Stimulated activated naive CD8-positive, alpha-beta T cell treated with anti-CD3 and anti-CD28 coated beads, Interleukin-15, Interleukin-2, amounts not matched to agents 100 ng/mL and 50 ng/mL, for 24 hours (primary cell): ENCODE results near the gene DAO.
A peak's percentile ranks its signal among the peaks of the same experiment; 100 is the strongest.

ENCODE experiments used
- H3K27ac Mint-ChIP-seq: one replicate; pipeline ENCODE4 v1.8.0; 2021; ENCODE audit warnings: mild to moderate bottlenecking, mixed read lengths
- H3K27me3 Mint-ChIP-seq: one replicate; pipeline ENCODE4 v1.8.0; 2021; ENCODE audit warnings: mixed read lengths
- H3K36me3 Mint-ChIP-seq: one replicate; pipeline ENCODE4 v1.8.0; 2021; ENCODE audit warnings: low read depth, mixed read lengths
- H3K4me1 Mint-ChIP-seq: one replicate; pipeline ENCODE4 v1.8.0; 2021; ENCODE audit warnings: low read depth, mixed read lengths
- H3K4me3 Mint-ChIP-seq: one replicate; pipeline ENCODE4 v1.8.0; 2021; ENCODE audit warnings: mild to moderate bottlenecking, mixed read lengths
- H3K9me3 Mint-ChIP-seq: one replicate; pipeline ENCODE4 v1.8.0; 2021; ENCODE audit warnings: mixed read lengths

Gene DAO

GRCh38 chr12:108879615-108880254 lies at the start of gene DAO:
TSS of gene DAO (plus strand) at chr12:108880092. CDS start at chr12:108885007, 4,915 bp downstream.
- Mint-ChIP-seq H3K27me3 (peaks cover 3% of the 10 kb centered on the region), H3K27ac (no peak within 1 kb of the TSS), H3K9me3 (no peaks in the 10 kb centered on the region), H3K4me3 (no peak within 1 kb of the TSS), H3K36me3 (no peaks in the 10 kb centered on the region), H3K4me1 (peaks cover 3% of the 10 kb centered on the region)

GRCh38 chr12:108831309-108831991 lies 48.4 kb upstream of the DAO start:
- Mint-ChIP-seq H3K9me3 (no peaks in the 10 kb centered on the region), H3K27me3 (no peaks in the 10 kb centered on the region), H3K27ac (no peak overlapping the region), H3K36me3 (peaks cover 55% of the 10 kb centered on the region), H3K4me1 (peaks cover 39% of the 10 kb centered on the region), H3K4me3 (no peak overlapping the region)

- no peaks in the 10 kb centered on the region for H3K9me3 Mint-ChIP-seq
- peaks cover 37% of the 10 kb centered on the region for H3K4me1 Mint-ChIP-seq
- H3K27me3 Mint-ChIP-seq, result no peaks in the 10 kb centered on the region
- no peak overlapping the region for H3K4me3 Mint-ChIP-seq
- no peak overlapping the region for H3K27ac Mint-ChIP-seq
- peaks cover 54% of the 10 kb centered on the region for H3K36me3 Mint-ChIP-seq
Measured at GRCh38 chr12:108832208-108832607, 47.7 kb upstream of the DAO start.

- Mint-ChIP-seq H3K36me3 (peaks cover 57% of the 10 kb centered on the region), H3K4me3 (no peak overlapping the region), H3K4me1 (peaks cover 44% of the 10 kb centered on the region), H3K27me3 (no peaks in the 10 kb centered on the region), H3K27ac (no peak overlapping the region), H3K9me3 (no peaks in the 10 kb centered on the region)
Measured at GRCh38 chr12:108832730-108833354, 47.0 kb upstream of the DAO start.

- no peak overlapping the region for H3K27ac Mint-ChIP-seq
- no peak overlapping the region for H3K4me3 Mint-ChIP-seq
- peaks cover 49% of the 10 kb centered on the region for H3K4me1 Mint-ChIP-seq
- H3K36me3 Mint-ChIP-seq, result peaks cover 59% of the 10 kb centered on the region
- H3K27me3 Mint-ChIP-seq, result no peaks in the 10 kb centered on the region
- no peaks in the 10 kb centered on the region for H3K9me3 Mint-ChIP-seq
Measured at GRCh38 chr12:108833355-108833733, 46.5 kb upstream of the DAO start.

- H3K9me3 Mint-ChIP-seq, result no peaks in the 10 kb centered on the region
- peaks cover 55% of the 10 kb centered on the region for H3K36me3 Mint-ChIP-seq
- H3K27me3 Mint-ChIP-seq, result no peaks in the 10 kb centered on the region
- H3K4me3 Mint-ChIP-seq, result no peak overlapping the region
- no peak overlapping the region for H3K27ac Mint-ChIP-seq
- H3K4me1 Mint-ChIP-seq, result peaks cover 51% of the 10 kb centered on the region
Measured at GRCh38 chr12:108833757-108834472, 46.0 kb upstream of the DAO start.

- no peak overlapping the region for H3K4me3 Mint-ChIP-seq
- no peaks in the 10 kb centered on the region for H3K9me3 Mint-ChIP-seq
- no peaks in the 10 kb centered on the region for H3K27me3 Mint-ChIP-seq
- peaks cover 49% of the 10 kb centered on the region for H3K36me3 Mint-ChIP-seq
- peaks cover 68% of the 10 kb centered on the region for H3K4me1 Mint-ChIP-seq
- no peak overlapping the region for H3K27ac Mint-ChIP-seq
Measured at GRCh38 chr12:108835860-108836634, 43.8 kb upstream of the DAO start.

GRCh38 chr12:108837239-108837638 lies 42.7 kb upstream of the DAO start:
- Mint-ChIP-seq H3K27ac (peak overlapping the region; percentile 98), H3K36me3 (peaks cover 49% of the 10 kb centered on the region), H3K27me3 (no peaks in the 10 kb centered on the region), H3K4me1 (peaks cover 57% of the 10 kb centered on the region), H3K9me3 (no peaks in the 10 kb centered on the region), H3K4me3 (peak overlapping the region; percentile 0)

GRCh38 chr12:108837680-108838079 lies 42.2 kb upstream of the DAO start:
- H3K36me3 Mint-ChIP-seq, result peaks cover 46% of the 10 kb centered on the region
- no peaks in the 10 kb centered on the region for H3K9me3 Mint-ChIP-seq
- H3K27ac Mint-ChIP-seq, result peak overlapping the region; percentile 98
- peaks cover 55% of the 10 kb centered on the region for H3K4me1 Mint-ChIP-seq
- no peaks in the 10 kb centered on the region for H3K27me3 Mint-ChIP-seq
- no peak overlapping the region for H3K4me3 Mint-ChIP-seq

GRCh38 chr12:108838194-108839017 lies 41.5 kb upstream of the DAO start:
- peaks cover 50% of the 10 kb centered on the region for H3K4me1 Mint-ChIP-seq
- H3K27me3 Mint-ChIP-seq, result no peaks in the 10 kb centered on the region
- peak overlapping the region; percentile 71 for H3K4me3 Mint-ChIP-seq
- no peaks in the 10 kb centered on the region for H3K9me3 Mint-ChIP-seq
- H3K36me3 Mint-ChIP-seq, result peaks cover 41% of the 10 kb centered on the region
- peak overlapping the region; percentile 98 for H3K27ac Mint-ChIP-seq

GRCh38 chr12:108839018-108839889 lies 40.6 kb upstream of the DAO start:
- Mint-ChIP-seq H3K36me3 (peaks cover 36% of the 10 kb centered on the region), H3K4me3 (peak overlapping the region; percentile 71), H3K27ac (peak overlapping the region; percentile 98), H3K4me1 (peaks cover 50% of the 10 kb centered on the region), H3K27me3 (no peaks in the 10 kb centered on the region), H3K9me3 (no peaks in the 10 kb centered on the region)

GRCh38 chr12:108839890-108840230 lies 40.0 kb upstream of the DAO start:
- Mint-ChIP-seq H3K4me3 (no peak overlapping the region), H3K4me1 (peaks cover 50% of the 10 kb centered on the region), H3K27ac (peak overlapping the region; percentile 98)

More at GRCh38 chr12:108839890-108840230, 40.0 kb upstream of the DAO start:
- H3K36me3 Mint-ChIP-seq, result peaks cover 32% of the 10 kb centered on the region
- H3K9me3 Mint-ChIP-seq, result no peaks in the 10 kb centered on the region
- H3K27me3 Mint-ChIP-seq, result no peaks in the 10 kb centered on the region
